HG03520 (cell line): ENCODE measurements around the gene ZNF3.
A peak's percentile ranks its signal among the peaks of the same experiment; 100 is the strongest.

ENCODE experiments used
- ATAC-seq: cut with Tn5 transposase; IDR thresholded peaks from one replicate; pipeline ENCODE4 v1.9.1; 2021; ENCODE audit warnings: mild to moderate bottlenecking, moderate library complexity; ENCODE audit not compliant: unreplicated experiment

The ZNF3 gene

GRCh38 chr7:100089458-100090196 lies 8.1 kb upstream of the ZNF3 start:
- no peak for ATAC-seq

GRCh38 chr7:100088621-100089457 lies 7.3 kb upstream of the ZNF3 start, which contains the start of gene COPS6:
COPS6 (plus strand) TSS chr7:100088969; CDS start chr7:100088991, 22 bp downstream.
- no peak for ATAC-seq

GRCh38 chr7:100088095-100088620 lies 6.6 kb upstream of the ZNF3 start:
- no peak for ATAC-seq

GRCh38 chr7:100087055-100087750 lies 5.7 kb upstream of the ZNF3 start:
- ATAC-seq, result no peak

GRCh38 chr7:100085515-100085914 lies 4.0 kb upstream of the ZNF3 start:
- no peak for ATAC-seq

- no peak for ATAC-seq
Observed at GRCh38 chr7:100082978-100083377, 1.5 kb upstream of the ZNF3 start.

- ATAC-seq, result peak; percentile 16
Observed at GRCh38 chr7:100080907-100081534, 502 bp downstream of the ZNF3 start.

- no peak for ATAC-seq
Observed at GRCh38 chr7:100079024-100079560, 2.4 kb downstream of the ZNF3 start.

- ATAC-seq, result no peak
Observed at GRCh38 chr7:100077205-100077604, 4.3 kb downstream of the ZNF3 start.

- ATAC-seq, result no peak
Observed at GRCh38 chr7:100075418-100075817, 6.1 kb downstream of the ZNF3 start.

GRCh38 chr7:100074841-100075240 lies 6.7 kb downstream of the ZNF3 start:
- no peak for ATAC-seq

GRCh38 chr7:100072462-100072861 lies 9.1 kb downstream of the ZNF3 start:
- no peak for ATAC-seq

GRCh38 chr7:100071018-100071723 lies 10.4 kb downstream of the ZNF3 start:
- no peak for ATAC-seq

GRCh38 chr7:100069991-100070390 lies 11.5 kb downstream of the ZNF3 start:
- ATAC-seq, result no peak

- ATAC-seq, result no peak
Observed at GRCh38 chr7:100066953-100067352, 14.6 kb downstream of the ZNF3 start.

GRCh38 chr7:100065452-100066186 lies 15.9 kb downstream of the ZNF3 start:
- no peak for ATAC-seq

- no peak for ATAC-seq
Observed at GRCh38 chr7:100064162-100064561, 17.4 kb downstream of the ZNF3 start.

GRCh38 chr7:100063376-100063775 lies 18.1 kb downstream of the ZNF3 start:
- ATAC-seq, result no peak

- no peak for ATAC-seq
Observed at GRCh38 chr7:100061518-100062193, 19.9 kb downstream of the ZNF3 start.
